BLaER1 (cell line): ENCODE measurements around the gene OR9Q1.
"Not testable (repeated sequence)": the region's sequence is repeated elsewhere in the genome, so short reads cannot be mapped to it uniquely, and the experiment has no call there.

Experiments
- H3K27ac ChIP-seq: shearing (Covaris generic); formaldehyde crosslinking; 2 replicates; pipeline ENCODE4 v1.8.1; 2022
- H3K27me3 ChIP-seq: shearing (Covaris generic); formaldehyde crosslinking; 2 replicates; pipeline ENCODE4 v1.8.1; 2022
- H3K36me3 ChIP-seq: shearing (Covaris generic); formaldehyde crosslinking; 2 replicates; pipeline ENCODE4 v1.8.1; 2022
- H3K4me1 ChIP-seq: shearing (Covaris generic); formaldehyde crosslinking; 2 replicates; pipeline ENCODE4 v1.8.1; 2022
- H3K4me2 ChIP-seq: shearing (Covaris generic); formaldehyde crosslinking; 2 replicates; pipeline ENCODE4 v1.8.1; 2022
- H3K4me3 ChIP-seq: shearing (Covaris generic); formaldehyde crosslinking; 2 replicates; pipeline ENCODE4 v1.8.1; 2022
- H3K9ac ChIP-seq: shearing (Covaris generic); formaldehyde crosslinking; 2 replicates; pipeline ENCODE4 v1.8.1; 2022
- H3K9me3 ChIP-seq: shearing (Covaris generic); formaldehyde crosslinking; 2 replicates; pipeline ENCODE4 v1.8.1; 2022
- H4K20me1 ChIP-seq: shearing (Covaris generic); formaldehyde crosslinking; 2 replicates; pipeline ENCODE4 v1.8.1; 2022
- Cebpa-rat ChIP-seq: shearing (Covaris generic); IDR thresholded peaks from 2 replicates; pipeline ENCODE4 v1.8.1; 2022

Gene OR9Q1

GRCh38 chr11:58023435-58023931 lies at the start of gene OR9Q1:
OR9Q1 (plus strand) TSS chr11:58023881; CDS start chr11:58179445, 155,564 bp downstream.
- no peak within 1 kb of the TSS for H3K4me2 ChIP-seq
- no peak within 1 kb of the TSS for H3K27ac ChIP-seq
- H3K4me3 ChIP-seq, result no peak within 1 kb of the TSS

GRCh38 chr11:57974132-57974531 lies 49.5 kb upstream of the OR9Q1 start:
- Histone ChIP-seq H3K27ac (no peak overlapping the region), H3K9ac (no peak overlapping the region), H3K27me3 (no peaks in the 10 kb centered on the region), H3K4me2 (no peak overlapping the region), H3K4me3 (no peak overlapping the region), H3K36me3 (no peaks in the 10 kb centered on the region), H4K20me1 (no peaks in the 10 kb centered on the region), H3K4me1 (no peaks in the 10 kb centered on the region), H3K9me3 (no peaks in the 10 kb centered on the region)
- no peak for TF ChIP-seq Cebpa-rat

More at GRCh38 chr11:58023435-58023931, at the start of gene OR9Q1:
- no peaks in the 10 kb centered on the region for H3K9me3 ChIP-seq
- TF ChIP-seq Cebpa-rat, result no peak
- H3K4me1 ChIP-seq, result no peaks in the 10 kb centered on the region
- H3K27me3 ChIP-seq, result no peaks in the 10 kb centered on the region
- H3K36me3 ChIP-seq, result no peaks in the 10 kb centered on the region
- no peaks in the 10 kb centered on the region for H4K20me1 ChIP-seq
- no peak within 1 kb of the TSS for H3K9ac ChIP-seq

DNA sequence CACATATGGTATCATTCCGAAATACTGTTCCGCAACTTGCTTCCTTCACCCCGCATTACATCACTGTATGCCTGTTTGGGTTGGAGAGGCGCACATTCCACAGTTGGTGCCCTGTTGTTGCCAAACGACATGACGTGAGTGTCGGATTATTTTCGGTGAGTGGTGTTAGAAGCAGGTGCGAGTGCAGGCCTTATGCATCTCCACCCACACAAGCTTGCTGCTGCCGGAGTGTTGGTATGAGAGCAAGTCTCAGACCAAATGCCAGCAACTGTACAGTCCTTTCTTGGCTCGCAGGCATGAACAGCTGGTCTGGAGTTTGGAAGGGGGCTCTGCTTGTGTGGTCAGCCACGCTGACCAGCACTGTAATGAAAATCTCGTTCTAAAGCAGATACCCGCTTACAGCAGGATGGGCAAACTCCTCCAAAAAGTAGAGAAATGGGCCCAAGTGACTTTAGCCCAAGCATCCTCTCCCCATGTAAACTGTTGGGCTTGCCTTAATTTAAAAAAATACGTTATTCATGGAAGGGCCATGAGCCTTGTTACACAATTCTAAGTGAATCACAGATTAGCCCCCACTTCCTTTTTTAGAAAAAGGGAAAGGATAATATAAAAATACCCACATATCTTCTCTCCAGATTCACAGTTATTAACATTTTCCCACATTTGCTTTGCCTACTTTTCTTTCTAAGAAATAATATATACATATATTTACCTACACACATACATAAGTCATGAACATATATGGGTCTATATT lies 48.7 kb upstream of the OR9Q1 start:
- TF ChIP-seq Cebpa-rat, result no peak
- no peaks in the 10 kb centered on the region for H3K27me3 ChIP-seq
- H3K9ac ChIP-seq, result no peak overlapping the region
- no peaks in the 10 kb centered on the region for H3K9me3 ChIP-seq
- no peaks in the 10 kb centered on the region for H4K20me1 ChIP-seq
- no peaks in the 10 kb centered on the region for H3K4me1 ChIP-seq
- no peak overlapping the region for H3K27ac ChIP-seq
- H3K4me3 ChIP-seq, result no peak overlapping the region
- H3K4me2 ChIP-seq, result no peak overlapping the region
- no peaks in the 10 kb centered on the region for H3K36me3 ChIP-seq

- Histone ChIP-seq H3K9ac (no peak overlapping the region), H3K27me3 (no peaks in the 10 kb centered on the region), H3K27ac (no peak overlapping the region), H3K9me3 (no peaks in the 10 kb centered on the region), H3K4me2 (no peak overlapping the region), H3K36me3 (no peaks in the 10 kb centered on the region), H3K4me1 (no peaks in the 10 kb centered on the region), H4K20me1 (no peaks in the 10 kb centered on the region), H3K4me3 (no peak overlapping the region)
- no peak for TF ChIP-seq Cebpa-rat
Measured at GRCh38 chr11:57977709-57978108, 46.0 kb upstream of the OR9Q1 start.

DNA sequence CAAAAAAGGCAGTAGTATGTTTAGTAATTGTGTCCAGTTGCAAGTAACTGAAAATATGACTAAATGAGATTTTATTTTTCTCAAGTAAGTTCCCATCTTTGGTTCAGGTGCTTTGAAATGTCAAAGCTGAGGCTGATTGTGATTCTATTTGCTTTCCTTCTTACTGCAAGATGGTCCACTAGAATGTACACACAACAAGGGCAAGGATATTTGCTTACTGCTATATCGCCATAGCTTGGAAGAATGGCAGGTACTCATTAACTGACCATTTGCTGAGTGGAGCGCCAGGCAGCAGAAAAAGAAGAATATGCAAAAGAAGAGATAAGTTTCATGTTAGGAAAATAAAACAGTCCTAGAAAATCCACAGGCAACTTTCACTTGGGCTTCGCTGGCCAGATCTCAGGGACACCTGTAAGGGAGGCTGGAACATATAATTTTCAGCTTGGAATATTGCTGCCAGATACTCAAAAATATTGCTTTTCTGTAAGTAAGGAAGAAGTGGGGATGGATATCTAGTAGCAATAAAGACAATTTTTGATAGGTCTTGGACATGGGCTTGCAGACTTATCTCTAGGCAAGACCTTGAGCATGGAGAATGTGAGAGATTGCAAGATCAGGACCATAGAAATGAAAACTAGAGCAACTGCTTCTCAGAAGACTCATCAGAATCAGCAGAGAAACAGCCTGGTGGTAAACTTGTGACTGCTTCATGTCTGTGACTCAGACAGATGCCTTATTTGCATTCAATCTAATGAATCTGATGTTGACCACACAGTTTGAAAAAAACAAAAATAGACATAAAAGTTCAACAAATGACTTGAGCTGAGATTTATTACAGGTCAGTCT lies 44.8 kb upstream of the OR9Q1 start:
- Histone ChIP-seq H3K4me3 (no peak overlapping the region), H3K27me3 (no peaks in the 10 kb centered on the region), H3K9ac (no peak overlapping the region), H3K36me3 (no peaks in the 10 kb centered on the region), H4K20me1 (no peaks in the 10 kb centered on the region), H3K9me3 (no peaks in the 10 kb centered on the region), H3K4me1 (no peaks in the 10 kb centered on the region), H3K4me2 (no peak overlapping the region), H3K27ac (no peak overlapping the region)
- TF ChIP-seq Cebpa-rat, result no peak

GRCh38 chr11:57979532-57980079 lies 44.1 kb upstream of the OR9Q1 start:
- Histone ChIP-seq H3K9ac (no peak overlapping the region), H3K4me2 (no peak overlapping the region), H3K4me3 (no peak overlapping the region), H3K36me3 (no peaks in the 10 kb centered on the region), H3K27ac (no peak overlapping the region), H3K9me3 (no peaks in the 10 kb centered on the region), H4K20me1 (no peaks in the 10 kb centered on the region), H3K27me3 (no peaks in the 10 kb centered on the region), H3K4me1 (no peaks in the 10 kb centered on the region)
- TF ChIP-seq Cebpa-rat, result no peak

DNA sequence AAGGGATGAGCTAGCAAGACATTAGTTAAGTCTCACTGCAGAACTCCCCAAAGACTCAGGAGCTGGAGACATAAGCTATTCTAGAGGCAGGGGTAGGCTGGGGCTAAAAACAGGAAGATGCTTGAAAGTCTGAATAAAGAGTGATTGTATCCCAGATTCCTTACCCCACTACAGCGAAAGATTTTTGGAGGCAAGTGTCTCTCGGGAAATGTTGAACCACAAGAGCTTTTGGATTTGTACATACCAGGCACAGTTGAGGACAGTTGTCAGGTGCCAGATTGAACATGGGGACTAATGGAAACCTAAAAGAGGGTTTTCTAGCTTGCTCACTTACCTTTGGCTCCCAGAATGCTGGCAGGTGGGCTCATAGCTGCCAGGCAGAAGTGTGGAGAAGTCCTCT lies 43.5 kb upstream of the OR9Q1 start:
- Histone ChIP-seq H3K9me3 (no peaks in the 10 kb centered on the region), H3K4me3 (no peak overlapping the region), H4K20me1 (no peaks in the 10 kb centered on the region), H3K9ac (no peak overlapping the region), H3K36me3 (no peaks in the 10 kb centered on the region), H3K27me3 (no peaks in the 10 kb centered on the region), H3K27ac (no peak overlapping the region), H3K4me2 (no peak overlapping the region), H3K4me1 (no peaks in the 10 kb centered on the region)
- TF ChIP-seq Cebpa-rat, result no peak

- no peaks in the 10 kb centered on the region for H3K4me1 ChIP-seq
- no peak overlapping the region for H3K4me3 ChIP-seq
- H3K9me3 ChIP-seq, result no peaks in the 10 kb centered on the region
- H3K36me3 ChIP-seq, result no peaks in the 10 kb centered on the region
- no peaks in the 10 kb centered on the region for H3K27me3 ChIP-seq
- H3K9ac ChIP-seq, result no peak overlapping the region
- H3K27ac ChIP-seq, result no peak overlapping the region
- TF ChIP-seq Cebpa-rat, result no peak
- H3K4me2 ChIP-seq, result no peak overlapping the region
- H4K20me1 ChIP-seq, result no peaks in the 10 kb centered on the region
Measured at GRCh38 chr11:57981536-57981935, 42.1 kb upstream of the OR9Q1 start.

- H3K4me1 ChIP-seq, result no peaks in the 10 kb centered on the region
- H3K27ac ChIP-seq, result no peak overlapping the region
- H3K4me3 ChIP-seq, result no peak overlapping the region
- no peaks in the 10 kb centered on the region for H3K9me3 ChIP-seq
- H4K20me1 ChIP-seq, result no peaks in the 10 kb centered on the region
- TF ChIP-seq Cebpa-rat, result no peak
- H3K9ac ChIP-seq, result no peak overlapping the region
- no peaks in the 10 kb centered on the region for H3K27me3 ChIP-seq
- no peaks in the 10 kb centered on the region for H3K36me3 ChIP-seq
- H3K4me2 ChIP-seq, result no peak overlapping the region
Measured at GRCh38 chr11:57982776-57983175, 40.9 kb upstream of the OR9Q1 start.

- Histone ChIP-seq H3K4me3 (no peak overlapping the region), H3K36me3 (no peaks in the 10 kb centered on the region), H4K20me1 (no peaks in the 10 kb centered on the region), H3K4me2 (no peak overlapping the region), H3K4me1 (no peaks in the 10 kb centered on the region), H3K27ac (no peak overlapping the region), H3K27me3 (no peaks in the 10 kb centered on the region), H3K9me3 (no peaks in the 10 kb centered on the region), H3K9ac (no peak overlapping the region)
- TF ChIP-seq Cebpa-rat, result no peak
Measured at GRCh38 chr11:57983191-57983590, 40.5 kb upstream of the OR9Q1 start.

GRCh38 chr11:57999523-57999922 lies 24.2 kb upstream of the OR9Q1 start:
- not testable (repeated sequence) for H3K36me3 ChIP-seq, H3K9me3 ChIP-seq, H3K4me3 ChIP-seq, H3K27ac ChIP-seq, H3K27me3 ChIP-seq, H3K4me1 ChIP-seq, H4K20me1 ChIP-seq, H3K9ac ChIP-seq, H3K4me2 ChIP-seq

DNA sequence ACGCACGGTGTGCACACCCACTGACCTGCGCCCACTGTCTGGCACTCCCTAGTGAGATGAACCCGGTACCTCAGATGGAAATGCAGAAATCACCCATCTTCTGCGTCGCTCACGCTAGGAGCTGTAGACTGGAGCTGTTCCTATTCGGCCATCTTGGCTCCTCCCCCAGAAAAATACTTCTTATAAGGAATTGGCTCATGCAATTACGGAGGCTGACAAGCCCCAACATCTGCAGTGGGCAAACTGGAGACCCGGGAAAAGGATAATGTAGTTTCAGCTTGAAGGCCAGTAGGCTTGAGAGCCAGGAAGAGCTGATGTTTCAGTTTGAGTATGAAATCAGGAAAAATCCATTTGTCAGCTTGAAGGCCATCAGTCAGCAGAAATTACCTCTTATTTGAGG lies 23.7 kb upstream of the OR9Q1 start:
- not testable (repeated sequence) for H3K4me2 ChIP-seq, H4K20me1 ChIP-seq, H3K4me3 ChIP-seq, H3K9ac ChIP-seq, H3K4me1 ChIP-seq, H3K27me3 ChIP-seq, H3K36me3 ChIP-seq, H3K27ac ChIP-seq, H3K9me3 ChIP-seq
